HepG2 (cell line): ENCODE results near the gene FIBCD1. TPM values are rescaled to one million over a fixed set of nuclear protein-coding genes. Genes with fewer than 3 reads are reported as not detected.

Experiments used
- ATAC-seq: fragments of 200-7000 bp; cut with Tn5 transposase; 3 replicates; pipeline ENCODE4 v1.9.1; 2020; ENCODE audit warnings: mild to moderate bottlenecking, moderate library complexity
- BruUV-seq: library from RNA; stranded (reverse); fragments of 400-500 nt; replicated peaks from 2 replicates; lab custom pipeline; 2021; lab: Mats Ljungman, UMichigan
- CTCF ChIA-PET: fragments of 300-600 bp; formaldehyde crosslinking; extraction: SDS; loops from one replicate; lab custom pipeline; 2021; ENCODE audit warnings: low total read pairs, inconsistent platforms, low intra/inter-chr PET ratio; lab: Yijun Ruan, JAX
- POLR2A ChIA-PET: fragments of 350-600 bp; sonication (Branson Sonifier 250); formaldehyde crosslinking; loops from one replicate; lab custom pipeline; 2020; ENCODE audit warnings: antibody characterized with exemption, inconsistent platforms; lab: Yijun Ruan, JAX
- DNase-seq: peaks from one replicate; pipeline ENCODE4 v3.0.0-alpha.2; 2015; ENCODE audit warnings: low spot score
- FAIRE-seq: peaks from 3 replicates; lab custom pipeline; 2011; peaks lifted over from hg19 to GRCh38; lab: Jason Lieb, UNC
- H2AFZ ChIP-seq: one replicate; pipeline ENCODE4 v1.6.1; 2011; ENCODE audit warnings: low read length, inconsistent platforms
- H3K27ac ChIP-seq: fragments of 300-600 bp; 3 replicates; pipeline ENCODE4 v1.8.0; 2011; ENCODE audit warnings: mixed run types, mild to moderate bottlenecking, mixed read lengths, low read length, inconsistent platforms; ENCODE audit not compliant: insufficient read depth; ENCODE audit errors: extremely low read length
- H3K27me3 ChIP-seq, 2 experiments: fragments of 200-600 bp in 1 of 2; 2 replicates in 1 of 2; 3 replicates in 1 of 2; pipeline versions ENCODE4 v1.6.0 to v1.8.0; 2011; ENCODE audit warnings: low read length in 2 of 2, mild to moderate bottlenecking in 2 of 2, moderate library complexity in 2 of 2, inconsistent platforms in 1 of 2; ENCODE audit not compliant: insufficient read depth in 2 of 2, control insufficient read depth in 1 of 2
- H3K36me3 ChIP-seq, 2 experiments: fragments of 200-600 bp in 1 of 2; replicated peaks in 1 of 2; 2 replicates in 1 of 2; 3 replicates in 1 of 2; pipeline versions ENCODE4 v1.5.1 to v1.8.0; 2011; ENCODE audit warnings: low read length in 2 of 2, inconsistent platforms in 1 of 2; ENCODE audit not compliant: insufficient read depth in 2 of 2, control insufficient read depth in 1 of 2
- H3K4me1 ChIP-seq: 2 replicates; pipeline ENCODE4 v1.5.1; 2012; ENCODE audit warnings: low read length, inconsistent platforms; ENCODE audit not compliant: insufficient read depth
- H3K4me2 ChIP-seq: 2 replicates; pipeline ENCODE4 v1.6.0; 2011; ENCODE audit warnings: low read depth, low read length, inconsistent platforms
- H3K4me3 ChIP-seq, 3 experiments: fragments of 200-600 bp in 1 of 3; sonication (generic), shearing (Covaris generic) in 1 of 3; replicated peaks in 1 of 3; 2 replicates each; pipeline ENCODE4 v1.5.1; 2011 to 2016; ENCODE audit warnings: low read length in 3 of 3, inconsistent platforms in 2 of 3, low read depth in 2 of 3, mild to moderate bottlenecking in 2 of 3, control low read depth in 1 of 3, mixed read lengths in 1 of 3; ENCODE audit not compliant: insufficient read depth in 1 of 3
- H3K79me2 ChIP-seq: one replicate; pipeline ENCODE4 v1.6.1; 2011; ENCODE audit warnings: low read length, inconsistent platforms; ENCODE audit not compliant: insufficient read depth
- H3K9ac ChIP-seq: 2 replicates; pipeline ENCODE4 v1.6.0; 2011; ENCODE audit warnings: mild to moderate bottlenecking, low read depth, low read length, inconsistent platforms; ENCODE audit not compliant: insufficient read depth
- H3K9me3 ChIP-seq: 2 replicates; pipeline ENCODE4 v1.5.1; 2012; ENCODE audit warnings: mild to moderate bottlenecking, low read length
- H4K20me1 ChIP-seq: 2 replicates; pipeline ENCODE4 v1.6.0; 2011; ENCODE audit warnings: inconsistent platforms, mild to moderate bottlenecking, low read length, moderate library complexity; ENCODE audit not compliant: insufficient read depth
- HNRNPL ChIP-seq: fragments of 200-400 bp; formaldehyde crosslinking; IDR thresholded peaks from 2 replicates; pipeline ENCODE4 v1.6.1; 2017; ENCODE audit warnings: mild to moderate bottlenecking, low read depth, low read length
- NBN ChIP-seq: fragments of 450-650 bp; conservative IDR thresholded peaks from 2 replicates; pipeline ENCODE4 v1.6.1; 2017
- PHF20 ChIP-seq: sonication (generic); formaldehyde crosslinking; IDR thresholded peaks from 2 replicates; pipeline ENCODE4 v1.5.0; 2020; ENCODE audit warnings: mild to moderate bottlenecking, missing genetic modification reagents
- RAD21 ChIP-seq: fragments of 450-650 bp; formaldehyde crosslinking; IDR thresholded peaks from 2 replicates; pipeline ENCODE4 v1.5.0; 2020; ENCODE audit warnings: mild to moderate bottlenecking
- RBM39 ChIP-seq: fragments of 200-400 bp; formaldehyde crosslinking; IDR thresholded peaks from one replicate; pipeline ENCODE4 v1.6.1; 2018; ENCODE audit warnings: antibody characterized with exemption, mild to moderate bottlenecking, low read depth, low read length; ENCODE audit not compliant: poor library complexity, severe bottlenecking
- SMAD9 ChIP-seq: sonication (generic); formaldehyde crosslinking; IDR thresholded peaks from 2 replicates; pipeline ENCODE4 v1.5.1; 2020; ENCODE audit warnings: mild to moderate bottlenecking, missing genetic modification reagents
- STAG1 ChIP-seq: sonication (generic); formaldehyde crosslinking; IDR thresholded peaks from 2 replicates; pipeline ENCODE4 v1.4.0; 2020; ENCODE audit warnings: missing genetic modification reagents
- ZNF292 ChIP-seq: sonication (generic); formaldehyde crosslinking; IDR thresholded peaks from 2 replicates; pipeline ENCODE4 v1.8.1; 2022; ENCODE audit warnings: mild to moderate bottlenecking, low read depth, missing genetic modification reagents, borderline replicate concordance
- WGBS: methylation state at CpG from one replicate; pipeline ENCODE4 v1.1.6; 2017; ENCODE audit warnings: low lambda C conversion rate; 5-methylcytosine and 5-hydroxymethylcytosine counted together
- in situ Hi-C: cut with HindIII; loops from 2 replicates; pipeline ENCODE4 v1.10.0; 2017; ENCODE audit warnings: low pct_unique_long_range_greater_than_20kb; ENCODE audit not compliant: extremely low pct_ligation_motif_present
- intact Hi-C: fragments of 100-400 bp; cut with micrococcal nuclease; formaldehyde crosslinking; loops from one replicate; pipeline ENCODE4 v1.10.0; 2022; ENCODE audit not compliant: unreplicated experiment
- polyA plus RNA-seq, 8 experiments: library from polyadenylated mRNA; depleted of rRNA in 3 of 8; stranded (reverse) in 7 of 8; unstranded in 1 of 8; fragments of >200 nt; fragmentation: Illumina TruSeq in 4 of 8; extraction: Trizol in 4 of 8; gene quantifications; 2 replicates each; pipeline versions ENCODE4 v1.2.1 to v1.2.3, GENCODE V29; 2011 to 2016; ENCODE audit warnings: low read depth in 4 of 8, missing spikeins in 1 of 8, mixed read lengths in 1 of 8; ENCODE audit not compliant: insufficient read depth in 1 of 8
- total RNA-seq, 5 experiments: library from RNA; depleted of rRNA; stranded (reverse); fragments of >200 nt; fragmentation: Illumina TruSeq; extraction: Trizol; gene quantifications; 2 replicates each; pipeline ENCODE4 v1.2.3, GENCODE V29; 2016; ENCODE audit warnings: low read depth in 1 of 5
- TF ChIP-seq, protein P1 (sequence below): IDR thresholded peaks from 2 replicates; pipeline ENCODE4 v1.6.1; 2016; ENCODE audit warnings: missing biosample characterization, missing genetic modification reagents, low read depth
- TF ChIP-seq, protein P2 (sequence below): fragments of 450-650 bp; IDR thresholded peaks from 2 replicates; pipeline ENCODE4 v1.6.1; 2016
- TF ChIP-seq, protein P3 (sequence below): sonication (generic); formaldehyde crosslinking; IDR thresholded peaks from 2 replicates; pipeline ENCODE4 v1.5.0; 2020; ENCODE audit warnings: mild to moderate bottlenecking, missing genetic modification reagents
- TF ChIP-seq, protein P4 (sequence below): sonication (generic); formaldehyde crosslinking; conservative IDR thresholded peaks from 2 replicates; pipeline ENCODE4 v1.8.1; 2023; ENCODE audit warnings: missing genetic modification reagents
- TF ChIP-seq, protein P5 (sequence below): sonication (generic); formaldehyde crosslinking; IDR thresholded peaks from 2 replicates; pipeline ENCODE4 v1.5.0; 2020; ENCODE audit warnings: mild to moderate bottlenecking, missing genetic modification reagents, moderate library complexity

The FIBCD1 gene
- total and polyA plus RNA-seq, 2 of the 13 experiments (the other 11 are each of a cell fraction or from before 2014, with no cell fraction given) = 0.55 to 0.89 TPM

DNA sequence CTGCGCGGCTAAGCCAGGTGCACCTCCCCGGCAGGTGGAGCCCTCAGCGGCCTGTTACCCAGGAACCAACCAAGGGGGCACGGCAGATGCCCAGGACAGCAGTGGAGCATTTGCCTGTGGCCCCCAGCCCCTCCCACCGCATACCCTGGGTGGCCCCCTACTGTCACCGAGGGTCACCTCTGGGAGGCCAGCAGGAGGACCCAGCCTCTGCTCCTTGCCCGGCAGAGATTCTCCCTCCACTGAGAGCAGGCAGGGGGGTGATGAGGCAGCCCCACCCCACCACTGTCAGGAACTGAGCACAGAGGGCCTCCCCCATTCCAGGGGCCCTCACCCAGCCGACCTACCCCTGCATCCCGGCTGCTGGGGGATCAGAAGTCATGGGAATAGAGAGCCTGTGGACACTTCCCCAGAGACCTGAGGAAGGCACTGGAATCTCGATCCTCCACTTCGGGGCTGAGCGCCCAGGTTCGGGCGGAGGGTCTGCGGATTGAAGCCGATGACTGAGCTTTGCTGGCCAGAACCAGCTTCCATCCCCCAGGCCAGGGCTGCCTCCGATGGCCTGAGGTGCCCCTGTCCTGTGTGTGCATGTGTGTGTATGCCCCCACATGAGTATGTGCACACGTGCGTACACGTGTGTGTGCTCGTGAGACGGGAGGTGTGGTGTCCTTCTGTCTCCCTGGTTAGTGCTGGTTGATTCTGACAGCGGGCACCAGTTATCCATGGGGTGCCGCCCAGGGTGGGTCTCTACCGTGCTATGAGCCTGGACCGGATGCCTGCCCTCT, 42.6 kb downstream of the FIBCD1 start, which contains the start of gene QRFP:
QRFP (minus strand) TSS at position 580 of the 782 bp plus-strand sequence. CDS start 2,974 bp downstream, outside the sequence.
- H3K79me2 ChIP-seq = no peaks in the 10 kb centered on the region
- H3K9ac ChIP-seq = no peak within 1 kb of the TSS
- no peak within 1 kb of the TSS for H2AFZ ChIP-seq
- ChIA-PET CTCF (interaction anchor here (1.8 kb wide), 1 partner anchor 45 kb away, joined by 13 read pairs; no protein-coding TSS in a partner anchor), POLR2A (no interaction called here)
- H3K27ac ChIP-seq = no peak within 1 kb of the TSS
- in situ Hi-C loops = loop anchor here (5.0 to 10.0 kb wide), 2 partner anchors 46 to 98 kb away; no protein-coding TSS in a partner anchor
- H3K4me3 ChIP-seq = no peak within 1 kb of the TSS
- peaks cover 16 to 48% of the 10 kb centered on the region in 2 experiments; a peak in 4 of 5 replicates for H3K27me3 ChIP-seq
- no peaks in the 10 kb centered on the region; a peak in 1 of 5 replicates for H3K36me3 ChIP-seq
- TF ChIP-seq ZNF292 (CRISPR knock-in tag) (no peak), STAG1 (CRISPR knock-in tag) (peak; percentile 66), SMAD9 (no peak), RAD21 (peak; percentile 67), HNRNPL (peak; percentile 72; the same call in 1 of the 2 replicates), NBN (no peak), RBM39 (peak; percentile 31), PHF20 (CRISPR knock-in tag) (no peak)
- TF ChIP-seq, protein P1, sequence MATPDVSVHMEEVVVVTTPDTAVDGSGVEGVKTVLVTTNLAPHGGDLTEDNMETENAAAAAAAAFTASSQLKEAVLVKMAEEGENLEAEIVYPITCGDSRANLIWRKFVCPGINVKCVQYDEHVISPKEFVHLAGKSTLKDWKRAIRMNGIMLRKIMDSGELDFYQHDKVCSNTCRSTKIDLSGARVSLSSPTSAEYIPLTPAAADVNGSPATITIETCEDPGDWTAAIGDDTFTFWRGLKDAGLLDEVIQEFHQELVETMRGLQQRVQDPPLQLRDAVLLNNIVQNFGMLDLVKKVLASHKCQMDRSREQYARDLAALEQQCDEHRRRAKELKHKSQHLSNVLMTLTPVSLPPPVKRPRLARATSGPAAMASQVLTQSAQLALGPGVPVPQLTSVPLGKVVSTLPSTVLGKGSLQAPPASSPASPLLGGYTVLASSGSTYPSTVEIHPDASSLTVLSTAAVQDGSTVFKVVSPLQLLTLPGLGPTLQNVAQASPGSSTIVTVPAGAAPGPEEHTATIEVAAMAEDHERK (CRISPR knock-in tag) = no peak
- TF ChIP-seq, protein P2, sequence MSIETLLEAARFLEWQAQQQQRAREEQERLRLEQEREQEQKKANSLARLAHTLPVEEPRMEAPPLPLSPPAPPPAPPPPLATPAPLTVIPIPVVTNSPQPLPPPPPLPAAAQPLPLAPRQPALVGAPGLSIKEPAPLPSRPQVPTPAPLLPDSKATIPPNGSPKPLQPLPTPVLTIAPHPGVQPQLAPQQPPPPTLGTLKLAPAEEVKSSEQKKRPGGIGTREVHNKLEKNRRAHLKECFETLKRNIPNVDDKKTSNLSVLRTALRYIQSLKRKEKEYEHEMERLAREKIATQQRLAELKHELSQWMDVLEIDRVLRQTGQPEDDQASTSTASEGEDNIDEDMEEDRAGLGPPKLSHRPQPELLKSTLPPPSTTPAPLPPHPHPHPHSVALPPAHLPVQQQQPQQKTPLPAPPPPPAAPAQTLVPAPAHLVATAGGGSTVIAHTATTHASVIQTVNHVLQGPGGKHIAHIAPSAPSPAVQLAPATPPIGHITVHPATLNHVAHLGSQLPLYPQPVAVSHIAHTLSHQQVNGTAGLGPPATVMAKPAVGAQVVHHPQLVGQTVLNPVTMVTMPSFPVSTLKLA = peak; percentile 36; the same call in 1 of the 2 replicates
- TF ChIP-seq, protein P3, sequence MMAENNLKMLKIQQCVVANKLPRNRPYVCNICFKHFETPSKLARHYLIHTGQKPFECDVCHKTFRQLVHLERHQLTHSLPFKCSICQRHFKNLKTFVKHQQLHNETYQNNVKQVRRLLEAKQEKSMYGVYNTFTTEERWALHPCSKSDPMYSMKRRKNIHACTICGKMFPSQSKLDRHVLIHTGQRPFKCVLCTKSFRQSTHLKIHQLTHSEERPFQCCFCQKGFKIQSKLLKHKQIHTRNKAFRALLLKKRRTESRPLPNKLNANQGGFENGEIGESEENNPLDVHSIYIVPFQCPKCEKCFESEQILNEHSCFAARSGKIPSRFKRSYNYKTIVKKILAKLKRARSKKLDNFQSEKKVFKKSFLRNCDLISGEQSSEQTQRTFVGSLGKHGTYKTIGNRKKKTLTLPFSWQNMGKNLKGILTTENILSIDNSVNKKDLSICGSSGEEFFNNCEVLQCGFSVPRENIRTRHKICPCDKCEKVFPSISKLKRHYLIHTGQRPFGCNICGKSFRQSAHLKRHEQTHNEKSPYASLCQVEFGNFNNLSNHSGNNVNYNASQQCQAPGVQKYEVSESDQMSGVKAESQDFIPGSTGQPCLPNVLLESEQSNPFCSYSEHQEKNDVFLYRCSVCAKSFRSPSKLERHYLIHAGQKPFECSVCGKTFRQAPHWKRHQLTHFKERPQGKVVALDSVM (CRISPR knock-in tag) = no peak
- TF ChIP-seq, protein P4, sequence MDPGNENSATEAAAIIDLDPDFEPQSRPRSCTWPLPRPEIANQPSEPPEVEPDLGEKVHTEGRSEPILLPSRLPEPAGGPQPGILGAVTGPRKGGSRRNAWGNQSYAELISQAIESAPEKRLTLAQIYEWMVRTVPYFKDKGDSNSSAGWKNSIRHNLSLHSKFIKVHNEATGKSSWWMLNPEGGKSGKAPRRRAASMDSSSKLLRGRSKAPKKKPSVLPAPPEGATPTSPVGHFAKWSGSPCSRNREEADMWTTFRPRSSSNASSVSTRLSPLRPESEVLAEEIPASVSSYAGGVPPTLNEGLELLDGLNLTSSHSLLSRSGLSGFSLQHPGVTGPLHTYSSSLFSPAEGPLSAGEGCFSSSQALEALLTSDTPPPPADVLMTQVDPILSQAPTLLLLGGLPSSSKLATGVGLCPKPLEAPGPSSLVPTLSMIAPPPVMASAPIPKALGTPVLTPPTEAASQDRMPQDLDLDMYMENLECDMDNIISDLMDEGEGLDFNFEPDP (CRISPR knock-in tag) = 0 out of 2 replicates have a peak, but pooled peaks have one; percentile 42
- TF ChIP-seq, protein P5, sequence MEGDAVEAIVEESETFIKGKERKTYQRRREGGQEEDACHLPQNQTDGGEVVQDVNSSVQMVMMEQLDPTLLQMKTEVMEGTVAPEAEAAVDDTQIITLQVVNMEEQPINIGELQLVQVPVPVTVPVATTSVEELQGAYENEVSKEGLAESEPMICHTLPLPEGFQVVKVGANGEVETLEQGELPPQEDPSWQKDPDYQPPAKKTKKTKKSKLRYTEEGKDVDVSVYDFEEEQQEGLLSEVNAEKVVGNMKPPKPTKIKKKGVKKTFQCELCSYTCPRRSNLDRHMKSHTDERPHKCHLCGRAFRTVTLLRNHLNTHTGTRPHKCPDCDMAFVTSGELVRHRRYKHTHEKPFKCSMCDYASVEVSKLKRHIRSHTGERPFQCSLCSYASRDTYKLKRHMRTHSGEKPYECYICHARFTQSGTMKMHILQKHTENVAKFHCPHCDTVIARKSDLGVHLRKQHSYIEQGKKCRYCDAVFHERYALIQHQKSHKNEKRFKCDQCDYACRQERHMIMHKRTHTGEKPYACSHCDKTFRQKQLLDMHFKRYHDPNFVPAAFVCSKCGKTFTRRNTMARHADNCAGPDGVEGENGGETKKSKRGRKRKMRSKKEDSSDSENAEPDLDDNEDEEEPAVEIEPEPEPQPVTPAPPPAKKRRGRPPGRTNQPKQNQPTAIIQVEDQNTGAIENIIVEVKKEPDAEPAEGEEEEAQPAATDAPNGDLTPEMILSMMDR (CRISPR knock-in tag) = peak; percentile 70
- TF ChIP-seq, all 625 proteins: peak for 7
- BruUV-seq = no TSS peak
- intact Hi-C loops = loop anchor here (1.0 kb wide), 1 partner anchor 45 kb away; no protein-coding TSS in a partner anchor
- Histone ChIP-seq H4K20me1 (no peaks in the 10 kb centered on the region), H3K9me3 (no peaks in the 10 kb centered on the region), H3K4me1 (no peaks in the 10 kb centered on the region), H3K4me2 (no peak within 1 kb of the TSS)
- DNase-seq = no peak
- ATAC-seq = peak; percentile 56
- WGBS = 43% methylated on average over 11 of the region's 27 CpGs
- FAIRE-seq = no peak
